ENCODE data around the gene MUC5AC. TPM values are rescaled to one million over a fixed set of nuclear protein-coding genes. Genes with fewer than 3 reads are reported as not detected.

MUC5AC gene
- total RNA-seq, 1 donor from 2014 or later, result not detected

DNA sequence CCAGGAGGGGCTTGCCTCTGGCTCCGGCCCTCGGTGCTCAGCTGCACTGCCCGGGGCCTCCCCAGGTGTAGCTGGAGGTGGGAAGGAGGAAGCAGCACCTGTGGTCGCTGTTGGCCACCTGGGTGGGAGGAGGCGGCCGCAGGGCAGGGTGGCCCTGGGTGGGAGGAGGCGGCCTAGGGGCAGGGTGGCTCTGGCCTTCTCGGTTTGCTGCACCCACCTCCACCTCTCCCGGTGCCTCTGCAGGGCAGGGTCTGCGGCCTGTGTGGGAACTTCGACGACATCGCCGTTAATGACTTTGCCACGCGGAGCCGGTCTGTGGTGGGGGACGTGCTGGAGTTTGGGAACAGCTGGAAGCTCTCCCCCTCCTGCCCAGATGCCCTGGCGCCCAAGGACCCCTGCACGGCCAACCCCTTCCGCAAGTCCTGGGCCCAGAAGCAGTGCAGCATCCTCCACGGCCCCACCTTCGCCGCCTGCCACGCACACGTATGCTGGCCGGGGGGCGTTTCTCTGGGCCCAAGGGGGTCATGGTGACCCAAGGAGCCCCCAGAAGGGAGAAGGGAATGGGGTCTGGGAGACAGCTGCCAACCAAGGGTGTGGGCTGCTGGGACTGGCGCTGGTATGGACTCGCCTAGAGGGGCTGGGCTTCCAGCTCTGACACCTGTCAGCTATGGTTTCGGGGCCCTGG lies 20.6 kb downstream of the MUC5AC start:
- Mint-ChIP-seq H3K9me3 (ENCODE audit: unreplicated experiment) (peaks cover 6% of the 10 kb centered on the region), H3K27ac (ENCODE audit: unreplicated experiment) (no peak overlapping the region), H3K4me3 (ENCODE audit: unreplicated experiment) (no peak overlapping the region), H3K27me3 (ENCODE audit: unreplicated experiment) (peaks cover 7% of the 10 kb centered on the region), H3K36me3 (ENCODE audit: low read depth, unreplicated experiment) (peaks cover 4% of the 10 kb centered on the region), H3K4me1 (ENCODE audit: unreplicated experiment) (peaks cover 6% of the 10 kb centered on the region)
- no peak for DNase-seq (ENCODE audit: low spot score)
- TF ChIP-seq CTCF (IDR thresholded peaks at IDR 0.05; ENCODE audit: unreplicated experiment), result no peak

GRCh38 chr11:1178906-1179305 lies 21.2 kb downstream of the MUC5AC start:
- no peak overlapping the region for H3K27ac Mint-ChIP-seq (ENCODE audit: unreplicated experiment)

DNA sequence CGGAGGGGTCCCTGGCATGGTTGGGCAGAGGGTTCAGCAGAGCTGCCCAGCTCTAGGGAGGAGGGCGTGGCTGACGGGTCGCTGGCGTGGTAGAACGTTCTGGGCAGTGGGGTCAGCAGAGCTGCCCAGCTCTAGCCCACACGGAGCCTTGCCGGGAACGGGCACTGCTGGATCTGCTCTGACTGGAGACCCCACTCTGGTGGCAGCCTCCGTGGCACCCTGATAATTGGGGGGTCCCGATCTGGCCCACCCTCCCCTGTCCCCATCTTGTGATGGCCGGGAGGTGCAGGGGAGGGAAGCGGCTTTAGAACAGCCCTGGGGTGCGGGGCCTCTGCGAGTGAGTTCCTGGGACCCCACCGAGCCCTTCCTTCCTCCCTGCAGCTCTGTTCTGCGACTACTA lies 21.9 kb downstream of the MUC5AC start:
- no peak for TF ChIP-seq CTCF (IDR thresholded peaks at IDR 0.05; ENCODE audit: unreplicated experiment)
- no peak for DNase-seq (ENCODE audit: low spot score)
- H3K36me3 Mint-ChIP-seq (ENCODE audit: low read depth, unreplicated experiment), result peaks cover 4% of the 10 kb centered on the region
- no peak overlapping the region for H3K27ac Mint-ChIP-seq (ENCODE audit: unreplicated experiment)
- H3K27me3 Mint-ChIP-seq (ENCODE audit: unreplicated experiment), result peaks cover 7% of the 10 kb centered on the region
- peaks cover 6% of the 10 kb centered on the region for H3K4me1 Mint-ChIP-seq (ENCODE audit: unreplicated experiment)
- no peak overlapping the region for H3K4me3 Mint-ChIP-seq (ENCODE audit: unreplicated experiment)
- peaks cover 6% of the 10 kb centered on the region for H3K9me3 Mint-ChIP-seq (ENCODE audit: unreplicated experiment)

More at GRCh38 chr11:1178906-1179305, 21.2 kb downstream of the MUC5AC start:
- Mint-ChIP-seq H3K9me3 (ENCODE audit: unreplicated experiment) (peaks cover 6% of the 10 kb centered on the region), H3K27me3 (ENCODE audit: unreplicated experiment) (peaks cover 7% of the 10 kb centered on the region), H3K4me1 (ENCODE audit: unreplicated experiment) (peaks cover 6% of the 10 kb centered on the region), H3K4me3 (ENCODE audit: unreplicated experiment) (no peak overlapping the region), H3K36me3 (ENCODE audit: low read depth, unreplicated experiment) (peaks cover 4% of the 10 kb centered on the region)
- no peak for DNase-seq (ENCODE audit: low spot score)
- no peak for TF ChIP-seq CTCF (IDR thresholded peaks at IDR 0.05; ENCODE audit: unreplicated experiment)

- H3K4me1 Mint-ChIP-seq (ENCODE audit: unreplicated experiment), result peaks cover 6% of the 10 kb centered on the region
- H3K9me3 Mint-ChIP-seq (ENCODE audit: unreplicated experiment), result peaks cover 6% of the 10 kb centered on the region
- no peak overlapping the region for H3K4me3 Mint-ChIP-seq (ENCODE audit: unreplicated experiment)
- DNase-seq (ENCODE audit: low spot score), result no peak
- peaks cover 4% of the 10 kb centered on the region for H3K36me3 Mint-ChIP-seq (ENCODE audit: low read depth, unreplicated experiment)
- peaks cover 7% of the 10 kb centered on the region for H3K27me3 Mint-ChIP-seq (ENCODE audit: unreplicated experiment)
- no peak overlapping the region for H3K27ac Mint-ChIP-seq (ENCODE audit: unreplicated experiment)
- TF ChIP-seq CTCF (IDR thresholded peaks at IDR 0.05; ENCODE audit: unreplicated experiment), result no peak
Observed at GRCh38 chr11:1180171-1180570, 22.4 kb downstream of the MUC5AC start.

- H3K9me3 Mint-ChIP-seq (ENCODE audit: unreplicated experiment), result no peaks in the 10 kb centered on the region
- H3K4me3 Mint-ChIP-seq (ENCODE audit: unreplicated experiment), result no peak overlapping the region
- H3K36me3 Mint-ChIP-seq (ENCODE audit: low read depth, unreplicated experiment), result no peaks in the 10 kb centered on the region
- no peak overlapping the region for H3K27ac Mint-ChIP-seq (ENCODE audit: unreplicated experiment)
- no peak for TF ChIP-seq CTCF (IDR thresholded peaks at IDR 0.05; ENCODE audit: unreplicated experiment)
- H3K4me1 Mint-ChIP-seq (ENCODE audit: unreplicated experiment), result no peaks in the 10 kb centered on the region
- DNase-seq (ENCODE audit: low spot score), result no peak
- H3K27me3 Mint-ChIP-seq (ENCODE audit: unreplicated experiment), result no peaks in the 10 kb centered on the region
Observed at GRCh38 chr11:1180947-1181391, 23.2 kb downstream of the MUC5AC start.
